GM12878 (cell line): Measurements from ENCODE around the gene IRF4. TPM values are rescaled to one million over a fixed set of nuclear protein-coding genes. Genes with fewer than 3 reads are reported as not detected.

ENCODE experiments used
- BCLAF1 ChIP-seq: fragments of 450-650 bp; IDR thresholded peaks from 2 replicates; pipeline ENCODE4 v1.6.1; 2017; ENCODE audit warnings: antibody characterized with exemption, mild to moderate bottlenecking, moderate library complexity
- BMI1 ChIP-seq: fragments of 450-650 bp; IDR thresholded peaks from 2 replicates; pipeline ENCODE4 v1.6.1; 2016; ENCODE audit warnings: mild to moderate bottlenecking, moderate library complexity, borderline replicate concordance
- CEBPB ChIP-seq, 2 experiments: fragments of 150-350 bp in 1 of 2; IDR thresholded peaks; 2 replicates each; pipeline ENCODE4 v1.6.1; 2012 to 2014; ENCODE audit warnings: low read depth in 2 of 2, low read length in 2 of 2, borderline replicate concordance in 1 of 2, inconsistent platforms in 1 of 2
- CREM ChIP-seq: IDR thresholded peaks from 2 replicates; pipeline ENCODE4 v1.6.1; 2014; ENCODE audit warnings: antibody characterized with exemption, low read depth
- DPF2 ChIP-seq: fragments of 450-650 bp; IDR thresholded peaks from 2 replicates; pipeline ENCODE4 v1.6.1; 2017; ENCODE audit warnings: mild to moderate bottlenecking
- ELK1 ChIP-seq: IDR thresholded peaks from 2 replicates; pipeline ENCODE4 v1.6.1; 2012; ENCODE audit warnings: low read depth, low read length, improper control_type of control experiment
- GATAD2B ChIP-seq: fragments of 450-650 bp; conservative IDR thresholded peaks from 2 replicates; pipeline ENCODE4 v1.6.1; 2017; ENCODE audit warnings: low read depth, mild to moderate bottlenecking, moderate library complexity
- KAT2A ChIP-seq: conservative IDR thresholded peaks from 2 replicates; pipeline ENCODE4 v1.6.1; 2011; ENCODE audit warnings: low read depth, low read length; ENCODE audit not compliant: control insufficient read depth
- MLLT1 ChIP-seq: fragments of 450-650 bp; IDR thresholded peaks from 2 replicates; pipeline ENCODE4 v1.6.1; 2016; ENCODE audit warnings: mild to moderate bottlenecking
- MTA3 ChIP-seq: IDR thresholded peaks from 2 replicates; pipeline ENCODE4 v1.6.1; 2012; ENCODE audit warnings: low read length, inconsistent platforms, borderline replicate concordance
- NFYB ChIP-seq: IDR thresholded peaks from 2 replicates; pipeline ENCODE4 v1.6.1; 2011; ENCODE audit warnings: low read depth, mild to moderate bottlenecking, low read length, improper control_type of control experiment, moderate library complexity; ENCODE audit not compliant: insufficient read depth
- PML ChIP-seq: IDR thresholded peaks from 2 replicates; pipeline ENCODE4 v1.6.1; 2012; ENCODE audit warnings: low read length, inconsistent platforms
- RUNX3 ChIP-seq: IDR thresholded peaks from 2 replicates; pipeline ENCODE4 v1.6.1; 2012; ENCODE audit warnings: low read length, inconsistent platforms
- SIN3A ChIP-seq: IDR thresholded peaks from 2 replicates; pipeline ENCODE4 v1.6.1; 2012; ENCODE audit warnings: low read depth, low read length, improper control_type of control experiment
- ZBED1 ChIP-seq: IDR thresholded peaks from 2 replicates; pipeline ENCODE4 v1.6.1; 2016; ENCODE audit warnings: borderline replicate concordance
- ZNF274 ChIP-seq: IDR thresholded peaks from one replicate; pipeline ENCODE4 v1.8.0; 2011; ENCODE audit not compliant: insufficient read length, insufficient read depth
- polyA plus RNA-seq, 11 experiments: library from polyadenylated mRNA; depleted of rRNA in 4 of 11; unstranded in 6 of 11; stranded (reverse) in 5 of 11; fragments of >200 nt; fragmentation: Nextera tagmentation in 4 of 11; fragmentation: Illumina TruSeq in 1 of 11; extraction: Ambion mirVana in 4 of 11; extraction: Trizol in 1 of 11; gene quantifications; 1 replicate in 1 of 11; 2 replicates in 10 of 11; pipeline versions ENCODE4 v1.2.1 to v1.2.3, GENCODE V29; 2011 to 2016; ENCODE audit warnings: inconsistent platforms in 2 of 11, missing spikeins in 2 of 11, low read depth in 1 of 11
- total RNA-seq, 4 experiments: library from RNA; depleted of rRNA in 3 of 4; stranded (reverse); fragments of >200 nt in 3 of 4; fragmentation: Illumina TruSeq in 1 of 4; extraction: Trizol in 1 of 4; gene quantifications; 2 replicates each; pipeline versions ENCODE4 v1.2.1 to v1.2.3, GENCODE V29; 2013 to 2021

The IRF4 gene
- total and polyA plus RNA-seq, 10 of the 15 experiments (the other 5 are each of a cell fraction or from before 2014, with no cell fraction given) = 50.0 to 495 (median 257) TPM

GRCh38 chr6:393391-394221, 2.1 kb downstream of the IRF4 start (continued):
- TF ChIP-seq BCLAF1 (no peak), MLLT1 (peak; percentile 96), NFYB (no peak), PML (no peak; the same call in 1 of the 2 replicates), GATAD2B (no peak), BMI1 (no peak), SIN3A (peak; percentile 42; the same call in 1 of the 2 replicates), RUNX3 (peak; percentile 47), ELK1 (no peak), CREM (0 out of 2 replicates have a peak, but pooled peaks have one; percentile 27), DPF2 (no peak), KAT2A (no peak), ZNF274 (no peak), MTA3 (no peak), CEBPB (IDR thresholded peaks at IDR 0.05; ENCODE audit: borderline replicate concordance in 1 of 2, low read depth in 2 of 2, low read length in 2 of 2) (no peak), ZBED1 (no peak)
- TF ChIP-seq, all 136 proteins: peak for 31
